Measurements from ENCODE around the gene RPS6KA4.
"Not testable (repeated sequence)": the region's sequence is repeated elsewhere in the genome, so short reads cannot be mapped to it uniquely, and the experiment has no call there.

The RPS6KA4 gene

GRCh38 chr11:64358907-64359711 lies at the start of gene RPS6KA4:
RPS6KA4 (plus strand) TSS chr11:64359162; CDS start chr11:64359236, 74 bp downstream.
- DNase-seq = peak; percentile 53

DNA sequence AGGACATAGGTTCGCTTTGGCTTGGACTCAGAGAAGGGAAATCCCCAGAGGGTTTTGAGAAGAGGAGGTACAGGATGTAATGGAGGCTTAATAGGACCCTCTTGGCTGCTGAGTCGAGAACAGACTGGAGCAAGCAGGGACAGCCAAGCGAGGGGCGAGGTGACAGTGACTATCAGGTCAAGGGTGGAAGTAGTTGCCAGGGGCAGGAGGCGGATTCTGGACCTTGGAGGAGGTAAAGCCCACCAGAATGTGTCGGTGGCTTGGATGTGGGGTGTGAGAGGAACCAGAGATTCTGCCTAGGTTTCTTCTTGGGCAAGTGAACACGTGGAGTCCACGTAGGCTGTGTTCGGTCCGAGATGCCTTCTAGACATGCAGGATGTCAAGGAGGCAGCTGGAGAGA lies 46.0 kb upstream of the RPS6KA4 start:
- no peak for DNase-seq

DNA sequence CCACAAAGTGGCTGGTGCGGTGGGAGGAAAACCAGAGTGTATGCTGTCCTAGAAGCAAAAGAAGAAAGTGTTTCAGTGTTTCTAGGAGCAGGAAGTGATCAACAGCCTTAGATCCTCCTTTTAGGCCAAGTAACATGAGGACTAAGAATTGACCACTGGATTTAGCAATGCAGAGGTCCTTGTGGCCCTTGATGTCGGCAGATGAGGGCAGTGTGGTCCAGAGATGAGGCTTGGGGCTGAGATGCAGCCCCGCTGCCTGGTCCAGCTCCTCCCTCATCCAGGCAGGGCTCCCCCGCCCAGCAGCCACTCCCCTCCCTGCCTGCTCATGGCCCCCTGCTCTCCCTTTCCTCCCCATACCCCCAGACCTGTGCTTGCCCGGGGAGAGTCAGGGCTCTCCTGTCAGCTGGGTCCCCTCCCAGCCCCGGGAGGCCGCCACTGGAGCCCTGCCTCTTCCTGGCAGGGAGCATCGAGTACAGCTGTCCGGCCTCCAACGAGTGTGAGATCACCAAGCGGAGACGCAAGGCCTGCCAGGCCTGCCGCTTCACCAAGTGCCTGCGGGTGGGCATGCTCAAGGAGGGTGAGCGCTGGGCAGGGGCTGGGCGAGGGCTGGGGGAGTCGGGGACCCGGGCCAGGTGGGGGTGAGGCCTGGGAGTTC lies 45.3 kb upstream of the RPS6KA4 start:
- no peak for DNase-seq

DNA sequence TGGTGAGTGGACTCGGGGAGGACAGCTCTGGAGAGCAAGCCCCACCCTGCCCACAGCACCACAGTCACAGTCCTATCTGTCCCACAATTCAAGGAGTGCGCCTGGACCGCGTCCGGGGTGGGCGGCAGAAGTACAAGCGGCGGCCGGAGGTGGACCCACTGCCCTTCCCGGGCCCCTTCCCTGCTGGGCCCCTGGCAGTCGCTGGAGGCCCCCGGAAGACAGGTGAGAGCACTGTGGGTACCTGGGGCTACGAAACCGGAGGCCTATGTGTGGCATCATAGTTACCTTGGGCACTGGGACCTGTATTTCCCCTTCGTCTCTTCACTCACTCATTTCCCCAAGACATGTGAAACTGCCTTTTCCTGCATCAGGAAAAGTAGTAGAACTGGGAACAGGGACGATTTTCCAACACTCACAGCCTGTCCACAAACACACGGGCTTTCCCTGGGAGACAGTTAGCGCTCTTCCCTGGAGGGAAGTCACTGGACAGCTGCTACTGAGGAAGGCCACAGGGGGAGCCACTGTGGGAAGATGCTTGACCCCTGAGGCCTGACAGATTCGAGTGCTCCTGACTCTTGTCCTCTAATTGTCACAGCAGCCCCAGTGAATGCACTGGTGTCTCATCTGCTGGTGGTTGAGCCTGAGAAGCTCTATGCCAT lies 44.7 kb upstream of the RPS6KA4 start:
- DNase-seq = no peak

DNA sequence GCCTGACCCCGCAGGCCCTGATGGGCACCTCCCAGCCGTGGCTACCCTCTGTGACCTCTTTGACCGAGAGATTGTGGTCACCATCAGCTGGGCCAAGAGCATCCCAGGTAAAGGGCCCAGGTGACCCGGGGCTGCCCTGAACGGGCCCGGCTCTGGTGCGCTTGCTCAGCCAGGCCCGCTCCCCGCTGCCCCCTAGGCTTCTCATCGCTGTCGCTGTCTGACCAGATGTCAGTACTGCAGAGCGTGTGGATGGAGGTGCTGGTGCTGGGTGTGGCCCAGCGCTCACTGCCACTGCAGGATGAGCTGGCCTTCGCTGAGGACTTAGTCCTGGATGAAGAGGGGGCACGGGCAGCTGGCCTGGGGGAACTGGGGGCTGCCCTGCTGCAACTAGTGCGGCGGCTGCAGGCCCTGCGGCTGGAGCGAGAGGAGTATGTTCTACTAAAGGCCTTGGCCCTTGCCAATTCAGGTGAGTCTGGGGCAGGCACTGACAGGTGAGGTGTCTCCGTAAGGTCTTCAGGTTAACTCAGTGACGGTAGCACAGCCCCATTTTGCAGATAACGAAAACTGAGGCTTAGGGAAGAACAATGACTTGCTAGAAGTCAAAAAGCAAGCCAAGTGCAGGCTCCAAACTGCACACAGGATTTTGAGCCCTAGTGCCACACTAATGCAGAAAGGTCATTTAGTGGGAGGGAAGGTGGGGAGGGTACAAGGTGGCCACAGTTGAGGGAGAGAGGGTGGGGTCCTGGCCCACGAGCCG lies 44.0 kb upstream of the RPS6KA4 start:
- DNase-seq = no peak

DNA sequence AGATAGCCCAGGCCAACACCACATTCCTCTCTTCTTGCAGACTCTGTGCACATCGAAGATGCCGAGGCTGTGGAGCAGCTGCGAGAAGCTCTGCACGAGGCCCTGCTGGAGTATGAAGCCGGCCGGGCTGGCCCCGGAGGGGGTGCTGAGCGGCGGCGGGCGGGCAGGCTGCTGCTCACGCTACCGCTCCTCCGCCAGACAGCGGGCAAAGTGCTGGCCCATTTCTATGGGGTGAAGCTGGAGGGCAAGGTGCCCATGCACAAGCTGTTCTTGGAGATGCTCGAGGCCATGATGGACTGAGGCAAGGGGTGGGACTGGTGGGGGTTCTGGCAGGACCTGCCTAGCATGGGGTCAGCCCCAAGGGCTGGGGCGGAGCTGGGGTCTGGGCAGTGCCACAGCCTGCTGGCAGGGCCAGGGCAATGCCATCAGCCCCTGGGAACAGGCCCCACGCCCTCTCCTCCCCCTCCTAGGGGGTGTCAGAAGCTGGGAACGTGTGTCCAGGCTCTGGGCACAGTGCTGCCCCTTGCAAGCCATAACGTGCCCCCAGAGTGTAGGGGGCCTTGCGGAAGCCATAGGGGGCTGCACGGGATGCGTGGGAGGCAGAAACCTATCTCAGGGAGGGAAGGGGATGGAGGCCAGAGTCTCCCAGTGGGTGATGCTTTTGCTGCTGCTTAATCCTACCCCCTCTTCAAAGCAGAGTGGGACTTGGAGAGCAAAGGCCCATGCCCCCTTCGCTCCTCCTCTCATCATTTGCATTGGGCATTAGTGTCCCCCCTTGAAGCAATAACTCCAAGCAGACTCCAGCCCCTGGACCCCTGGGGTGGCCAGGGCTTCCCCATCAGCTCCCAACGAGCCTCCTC lies 43.1 kb upstream of the RPS6KA4 start:
- DNase-seq = not testable (repeated sequence)

- no peak for DNase-seq
These were observed 42.2 kb upstream of the RPS6KA4 start for GRCh38 chr11:64316672-64317324.

DNA sequence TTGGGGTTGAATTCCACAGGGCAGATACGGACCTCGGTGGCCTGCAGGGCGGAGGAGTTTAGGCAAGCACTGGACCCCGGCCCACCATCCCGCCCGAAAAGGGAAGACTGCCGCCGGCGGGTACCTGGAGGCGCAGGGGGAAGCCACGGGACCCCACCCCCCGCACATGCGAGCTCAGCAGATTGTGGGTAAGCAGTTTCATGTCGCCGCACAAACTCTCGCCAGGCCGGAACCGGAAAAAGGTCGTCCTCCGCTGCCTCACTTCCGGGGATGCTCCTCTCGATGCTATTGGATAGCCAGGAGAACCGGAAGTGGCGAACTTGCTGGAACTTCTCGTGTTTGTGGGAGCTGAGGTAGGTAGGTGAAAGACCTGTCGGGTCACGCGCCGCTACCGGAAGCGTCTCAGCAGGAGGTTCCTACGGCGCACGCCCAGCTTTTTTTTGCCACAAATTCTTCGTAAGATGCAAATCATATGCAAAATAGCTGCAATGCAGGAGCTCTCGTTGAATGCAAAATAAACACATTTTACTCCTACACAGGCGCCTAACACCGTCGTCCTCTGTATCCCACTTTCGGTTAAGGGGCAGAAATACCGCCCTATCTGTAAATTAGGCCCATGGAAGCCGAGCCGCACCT lies 41.5 kb upstream of the RPS6KA4 start, which contains the start of gene TRMT112:
Gene TRMT112 (minus strand): TSS at position 235 of the 636 bp plus-strand sequence. CDS start 33 bp downstream, at position 202.
- DNase-seq = peak; percentile 97

GRCh38 chr11:64317961-64318765 lies 40.8 kb upstream of the RPS6KA4 start, which contains the start of gene PRDX5:
PRDX5 (plus strand) TSS chr11:64318121; CDS start chr11:64318216, 95 bp downstream.
- DNase-seq = peak; percentile 92

DNA sequence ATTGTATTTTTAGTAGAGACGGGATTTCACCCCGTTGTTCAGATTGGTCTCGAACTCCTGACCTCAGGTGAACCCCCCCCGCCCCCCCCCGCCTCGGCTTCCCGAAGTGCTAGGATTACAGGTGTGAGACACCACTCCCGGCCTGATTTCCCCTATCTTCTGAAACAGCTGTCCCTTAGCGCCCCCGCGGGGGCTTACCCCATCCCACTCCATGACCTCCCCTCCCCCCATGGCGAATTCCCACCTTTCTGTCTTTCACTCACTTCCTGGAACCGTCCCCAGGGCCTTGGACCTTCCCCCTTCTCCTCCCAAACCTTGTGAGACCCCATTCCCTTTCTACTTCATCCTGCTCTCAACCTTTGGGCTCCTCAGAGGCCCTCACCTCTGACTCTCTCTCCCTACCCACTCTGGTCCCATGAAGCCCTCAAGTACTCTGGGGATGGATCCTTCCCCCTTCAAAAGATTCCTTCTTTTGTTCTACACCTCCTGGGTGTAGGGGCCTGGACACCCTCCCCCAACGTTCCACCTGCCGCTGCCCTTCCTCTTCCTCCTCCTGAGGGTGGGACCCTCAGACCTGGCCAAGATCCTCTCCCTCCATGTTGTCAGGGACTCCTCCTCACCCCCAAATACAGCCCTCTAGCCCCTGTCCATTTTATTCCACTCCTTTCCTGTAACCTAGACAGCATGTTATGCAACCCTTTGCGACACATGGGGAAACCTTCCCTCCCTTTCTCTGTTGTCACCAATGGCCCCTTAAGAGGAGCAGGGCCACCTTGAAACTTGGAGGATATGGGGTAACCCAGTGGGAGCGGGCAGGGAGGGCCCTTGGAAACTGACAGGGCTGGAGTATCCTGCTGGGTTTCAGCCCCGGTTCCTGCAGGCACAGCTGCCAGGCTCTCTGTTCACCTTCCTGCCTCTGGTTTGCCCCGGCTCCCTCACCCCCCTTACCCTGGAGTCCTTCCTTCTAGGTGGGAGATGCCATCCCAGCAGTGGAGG lies 39.9 kb upstream of the RPS6KA4 start:
- DNase-seq = no peak

- DNase-seq = no peak
These were observed 38.4 kb upstream of the RPS6KA4 start for GRCh38 chr11:64320556-64320955.

GRCh38 chr11:64321026-64321425 lies 37.9 kb upstream of the RPS6KA4 start:
- no peak for DNase-seq

DNA sequence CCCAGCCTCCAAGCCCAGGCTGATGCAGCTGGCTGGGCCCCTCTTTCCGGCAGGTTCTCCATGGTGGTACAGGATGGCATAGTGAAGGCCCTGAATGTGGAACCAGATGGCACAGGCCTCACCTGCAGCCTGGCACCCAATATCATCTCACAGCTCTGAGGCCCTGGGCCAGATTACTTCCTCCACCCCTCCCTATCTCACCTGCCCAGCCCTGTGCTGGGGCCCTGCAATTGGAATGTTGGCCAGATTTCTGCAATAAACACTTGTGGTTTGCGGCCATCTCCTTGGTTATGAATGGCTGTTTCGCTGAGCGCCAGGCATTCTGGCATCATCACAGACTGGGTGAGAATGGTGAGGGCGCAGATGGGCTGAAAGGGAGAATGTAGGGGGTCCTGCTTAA lies 37.4 kb upstream of the RPS6KA4 start:
- DNase-seq = no peak

GRCh38 chr11:64322925-64323260 lies 36.1 kb upstream of the RPS6KA4 start:
- DNase-seq = no peak

DNA sequence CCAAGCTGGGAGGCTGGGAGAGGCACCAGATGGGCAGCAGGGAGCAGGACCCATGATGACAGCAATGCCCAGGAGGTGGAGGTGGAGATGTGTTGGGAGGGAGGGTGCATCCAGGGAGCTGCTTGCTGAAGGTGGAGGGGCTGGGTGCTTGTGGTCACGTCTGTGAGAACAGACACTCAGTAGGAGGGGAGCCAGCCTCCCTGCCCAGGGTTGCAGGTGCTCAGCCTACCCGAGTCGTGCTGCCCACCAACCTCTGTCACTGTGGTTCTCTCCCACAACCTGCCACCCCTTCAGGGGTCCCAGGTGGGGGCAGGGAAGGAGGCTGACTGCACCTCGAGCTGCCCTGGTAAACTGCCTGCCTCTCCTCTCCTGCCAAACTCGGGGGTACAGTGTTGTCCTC lies 35.6 kb upstream of the RPS6KA4 start:
- no peak for DNase-seq

DNA sequence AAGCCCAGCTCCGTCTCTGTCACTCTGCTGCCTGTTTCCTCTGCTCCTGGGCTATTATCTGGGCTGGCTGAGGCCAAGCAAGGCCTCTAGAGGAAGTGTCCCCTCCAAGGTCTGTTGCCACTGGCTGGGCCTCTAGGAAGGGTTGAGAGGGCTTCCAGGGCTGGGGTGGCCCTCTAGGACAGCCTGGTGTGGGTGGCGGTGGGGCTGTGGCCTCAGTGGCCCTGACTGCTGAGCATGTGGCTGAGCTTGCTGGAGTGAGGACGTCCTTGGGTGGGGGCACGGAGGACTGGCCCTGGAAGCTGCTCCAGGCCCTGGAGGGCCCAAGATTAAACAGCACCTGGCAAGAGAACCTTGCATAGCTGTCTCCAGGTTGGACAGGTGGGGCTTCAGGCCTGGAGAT lies 35.0 kb upstream of the RPS6KA4 start:
- DNase-seq = not testable (repeated sequence)

DNA sequence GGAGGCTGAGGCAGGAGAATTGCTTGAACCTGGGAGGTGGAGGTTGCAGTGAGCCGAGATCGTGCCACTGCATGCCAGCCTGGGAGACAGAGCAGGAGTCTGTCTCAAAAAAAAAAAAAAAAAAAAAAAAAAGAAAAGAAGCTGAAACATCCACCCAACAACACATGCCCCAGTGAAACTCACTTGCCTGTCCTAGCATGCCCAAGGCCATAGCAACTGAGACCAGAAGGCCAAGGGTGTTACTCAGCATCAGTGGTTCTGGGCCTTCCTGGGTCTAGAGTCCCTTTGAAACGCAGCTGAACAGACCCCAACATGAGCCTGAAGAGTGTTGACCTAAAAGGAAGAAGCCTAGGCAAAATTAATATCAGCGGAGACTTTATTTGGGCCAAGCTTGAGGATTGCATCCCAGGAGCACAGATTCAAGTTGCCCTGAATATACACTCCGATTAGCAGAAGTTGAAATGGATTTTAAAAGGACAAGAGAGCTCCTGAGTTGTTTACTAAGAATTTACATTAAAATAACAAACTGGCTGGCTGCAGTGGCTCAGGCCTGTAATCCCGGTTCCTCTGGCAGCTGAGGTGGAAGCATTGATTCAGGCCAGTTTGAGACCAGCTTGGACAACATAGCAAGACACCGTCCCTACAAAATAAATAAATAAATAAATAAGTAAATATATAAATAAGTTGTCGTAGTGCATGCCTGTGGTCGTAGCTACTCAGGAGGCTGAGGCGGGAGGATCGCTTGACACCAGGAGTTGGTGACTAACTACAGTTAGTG lies 34.1 kb upstream of the RPS6KA4 start:
- DNase-seq = no peak

GRCh38 chr11:64327375-64327774 lies 31.6 kb upstream of the RPS6KA4 start:
- DNase-seq = no peak

Data from NCI-H510A treated with DMSO at 0.1 percent for 48 hours (cell line).